EH (cell line): Measurements from ENCODE around the gene ACSBG1.

Experiments used
- DNase-seq: peaks from one replicate; pipeline ENCODE4 v3.0.0-alpha.2; 2015; ENCODE audit warnings: low read depth

ACSBG1 gene

DNA sequence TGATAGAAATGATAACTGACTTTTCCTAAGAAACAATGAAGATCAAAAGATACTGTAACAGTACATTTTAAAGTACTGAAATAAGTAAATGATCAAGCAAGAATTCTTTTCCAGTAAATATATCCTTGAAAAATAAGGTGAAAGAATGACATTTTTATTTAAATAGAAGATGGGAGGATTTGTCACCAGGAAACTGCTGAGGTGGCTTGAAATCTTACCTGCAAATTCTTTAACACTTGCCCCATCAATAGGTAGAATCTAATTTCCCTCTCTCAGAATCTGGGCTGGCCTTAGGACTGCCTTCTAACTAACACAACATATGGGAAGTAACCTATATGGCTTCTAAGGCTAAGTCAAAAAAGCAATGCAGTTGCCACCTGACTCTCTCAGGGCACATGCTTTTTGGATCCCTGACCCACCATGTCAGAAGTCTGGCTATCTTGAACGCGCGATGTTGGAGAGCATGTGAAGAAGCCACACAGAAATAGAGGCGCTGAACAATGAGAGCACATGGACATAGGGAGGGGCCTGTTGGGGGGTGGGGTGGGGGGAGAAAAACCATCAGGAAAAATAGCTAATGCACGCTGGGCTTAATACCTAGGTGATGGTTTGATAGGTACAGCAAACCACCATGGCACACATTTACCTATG is 11.5 kb downstream of the ACSBG1 start:
- DNase-seq: no peak

DNA sequence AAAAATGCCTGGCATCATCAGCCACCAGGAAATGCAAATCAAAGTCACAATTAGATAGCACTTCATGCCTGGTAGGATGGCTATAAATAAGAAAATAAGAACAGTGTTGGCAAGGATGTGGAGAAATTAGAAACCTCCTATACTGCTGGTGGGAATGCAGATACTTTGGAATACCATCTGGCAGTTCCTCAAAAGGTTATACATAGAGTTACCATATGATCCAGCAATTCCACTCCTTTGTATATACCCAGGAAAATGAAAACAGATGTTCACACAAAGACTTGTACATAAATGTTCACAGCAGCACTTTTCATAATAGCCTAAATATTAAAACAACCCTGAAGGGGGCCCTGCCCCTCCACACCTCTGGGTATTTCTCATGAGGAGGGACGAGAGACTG is 13.7 kb downstream of the ACSBG1 start:
- DNase-seq: no peak

DNA sequence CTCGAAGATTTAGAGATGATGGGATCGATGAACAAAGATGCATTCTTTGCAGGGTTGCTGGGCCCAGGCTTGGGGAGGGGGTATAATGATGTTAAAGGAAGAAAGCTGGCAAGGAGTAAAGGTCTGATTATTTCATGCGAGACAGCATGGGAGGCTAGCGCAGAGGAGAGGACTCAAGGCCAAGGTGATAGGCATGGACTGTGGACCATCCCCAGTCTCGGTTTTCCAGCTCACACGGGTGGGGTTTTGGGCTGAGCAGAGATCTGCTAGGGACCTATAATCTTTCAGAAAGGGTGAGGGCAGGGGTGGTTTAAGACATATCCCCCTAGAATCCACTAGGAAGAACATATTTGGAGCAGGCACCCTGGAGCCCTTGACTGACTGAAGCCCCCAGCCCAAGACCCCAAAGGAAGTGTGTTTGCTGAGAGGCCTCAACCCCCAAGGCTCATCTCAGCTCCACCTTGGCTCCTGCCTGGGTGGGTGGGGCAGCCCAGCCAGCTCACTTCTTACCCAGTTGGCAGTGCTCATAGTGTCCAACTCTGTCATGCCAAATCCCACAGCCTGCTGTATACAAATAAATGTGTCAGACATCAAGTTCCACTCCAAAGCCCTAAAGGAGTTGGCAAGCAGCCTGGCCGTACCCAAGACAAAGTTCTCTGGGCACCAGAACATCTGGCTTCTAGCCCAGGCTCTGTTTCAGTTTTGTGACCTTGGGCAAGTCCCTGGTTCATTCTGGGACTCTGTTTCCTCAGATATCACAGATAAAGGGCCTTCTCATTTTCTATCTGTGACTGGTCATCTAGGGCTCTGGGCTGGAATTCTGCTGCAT is 17.9 kb downstream of the ACSBG1 start:
- DNase-seq: peak; percentile 39

DNA sequence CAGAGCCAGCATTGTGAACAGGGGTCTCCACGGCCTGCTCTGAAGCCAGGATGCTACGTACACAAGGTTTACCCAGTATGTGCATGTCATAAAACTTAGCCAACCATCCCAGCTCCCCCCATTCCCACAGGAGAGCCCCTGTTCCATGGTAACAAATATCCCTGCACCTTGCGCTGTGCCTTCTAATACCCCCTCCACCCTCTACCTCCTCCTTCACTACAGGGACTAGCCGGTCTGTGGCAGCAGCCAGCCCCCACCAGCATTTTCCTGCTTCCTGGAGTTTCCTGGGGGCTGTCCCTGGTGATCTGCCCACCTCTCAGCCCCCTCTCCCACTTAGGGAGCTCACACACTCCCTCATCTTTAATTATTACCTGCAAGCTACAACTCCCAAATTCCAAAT is 20.4 kb downstream of the ACSBG1 start:
- no peak for DNase-seq

DNA sequence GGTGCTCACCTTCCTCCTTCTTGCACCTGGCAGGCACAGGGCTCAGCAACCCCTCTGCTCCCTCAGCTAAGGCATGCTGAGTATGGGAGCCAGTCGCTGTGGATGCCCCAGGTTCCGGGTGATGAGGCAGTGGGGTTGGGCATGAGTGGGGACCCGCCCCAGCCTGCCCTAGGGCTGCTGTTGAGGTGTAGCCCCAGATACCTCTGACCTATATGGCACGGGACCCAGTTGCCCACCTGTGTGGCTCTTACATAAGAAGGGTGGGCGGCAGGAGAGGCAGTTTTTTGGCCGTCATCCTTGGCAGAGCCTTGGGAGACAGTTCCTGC is 21.0 kb downstream of the ACSBG1 start:
- no peak for DNase-seq

DNA sequence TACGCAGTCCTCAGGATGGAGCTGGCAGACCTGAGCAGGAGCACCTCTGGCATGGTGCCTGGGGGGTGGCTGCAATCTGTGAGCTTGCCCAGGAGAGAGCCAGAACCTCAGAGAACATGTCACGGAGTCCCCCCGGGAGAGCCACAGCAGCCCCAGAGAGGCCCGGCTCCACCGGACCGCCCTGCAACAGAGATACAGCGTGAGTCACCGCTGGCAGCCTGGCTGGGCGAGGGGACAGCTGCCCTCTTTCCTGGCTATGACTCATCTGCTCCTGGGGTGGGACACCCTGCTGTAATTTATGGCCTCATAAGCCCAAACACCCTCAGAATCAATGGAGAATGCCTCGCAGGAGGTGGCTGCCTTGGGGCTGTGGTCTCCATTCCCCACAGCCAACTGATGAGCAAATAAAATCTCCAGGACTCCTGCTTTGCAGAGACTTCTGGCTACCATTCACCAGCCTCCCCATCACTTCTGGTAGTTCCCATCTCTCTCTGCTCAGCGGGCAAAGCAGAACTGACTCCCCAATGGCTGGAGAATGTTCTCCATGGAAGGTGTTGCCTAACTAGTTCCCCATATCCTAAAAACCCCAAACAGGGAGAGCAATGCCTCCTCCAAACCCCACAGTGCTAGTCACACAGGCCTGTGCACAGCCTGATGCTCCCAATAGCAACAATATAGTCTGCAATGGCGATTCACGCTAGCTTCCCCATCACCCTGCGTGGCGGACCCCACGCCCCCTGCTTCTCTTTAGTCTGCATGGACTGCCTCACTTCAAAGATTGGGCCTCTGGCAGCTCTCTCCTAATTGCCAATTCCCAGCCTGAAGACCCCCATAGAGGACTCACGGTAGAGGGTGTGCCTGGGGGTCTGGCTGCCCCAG is 21.6 kb downstream of the ACSBG1 start:
- DNase-seq: peak; percentile 89

DNA sequence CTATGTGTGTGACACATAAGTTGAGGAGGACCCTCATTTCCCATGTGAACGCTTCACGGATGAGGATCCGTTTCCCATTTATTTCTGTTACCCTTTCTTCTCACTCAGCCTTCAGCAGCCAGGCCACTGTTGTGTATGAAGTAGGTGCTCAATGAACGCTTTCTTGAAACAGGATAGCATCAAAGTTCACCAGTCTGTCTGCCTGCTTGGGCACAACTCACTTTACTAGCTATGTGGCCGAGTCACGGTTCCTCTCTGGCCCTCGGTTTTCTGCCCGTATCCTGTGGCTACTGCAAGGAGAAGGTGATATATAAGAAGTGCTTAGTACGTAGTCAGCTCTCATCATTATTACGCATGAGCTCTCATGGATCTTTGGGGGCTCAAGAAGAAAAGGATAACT is 22.4 kb downstream of the ACSBG1 start:
- no peak for DNase-seq

DNA sequence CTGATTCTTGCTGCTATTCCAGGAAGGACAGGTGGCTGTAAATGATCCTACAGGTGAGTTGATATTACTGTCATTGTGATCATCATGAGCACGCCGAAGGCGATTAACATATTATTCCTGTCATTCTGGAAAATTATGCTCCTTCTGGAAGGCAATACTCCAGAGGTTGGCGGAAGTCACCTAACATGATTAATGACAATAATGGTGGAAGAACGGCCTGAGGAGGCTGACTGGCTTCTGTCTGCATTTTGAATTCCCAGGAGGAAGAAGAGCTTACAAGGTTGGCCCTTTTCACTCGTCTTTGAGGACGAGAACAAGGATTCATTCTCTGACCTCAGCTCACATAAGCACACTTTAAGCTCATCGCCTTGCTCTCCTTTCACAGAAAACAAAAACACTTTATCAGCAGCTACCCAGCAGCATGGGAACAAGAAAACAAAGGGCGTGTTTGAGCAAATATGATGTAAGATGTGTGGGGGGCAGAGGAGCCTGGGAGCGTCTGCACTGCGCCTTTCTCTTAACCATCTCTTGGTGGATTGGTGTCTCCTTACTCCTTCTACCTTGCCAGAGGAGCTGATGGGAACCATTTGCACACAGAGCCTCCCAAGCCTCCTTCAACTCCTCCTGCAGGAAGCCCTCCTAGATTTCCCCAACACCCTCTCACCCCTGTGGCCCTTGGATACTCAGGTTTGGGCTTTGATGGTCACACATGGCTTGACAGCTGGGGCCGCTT is 23.0 kb downstream of the ACSBG1 start:
- no peak for DNase-seq

DNA sequence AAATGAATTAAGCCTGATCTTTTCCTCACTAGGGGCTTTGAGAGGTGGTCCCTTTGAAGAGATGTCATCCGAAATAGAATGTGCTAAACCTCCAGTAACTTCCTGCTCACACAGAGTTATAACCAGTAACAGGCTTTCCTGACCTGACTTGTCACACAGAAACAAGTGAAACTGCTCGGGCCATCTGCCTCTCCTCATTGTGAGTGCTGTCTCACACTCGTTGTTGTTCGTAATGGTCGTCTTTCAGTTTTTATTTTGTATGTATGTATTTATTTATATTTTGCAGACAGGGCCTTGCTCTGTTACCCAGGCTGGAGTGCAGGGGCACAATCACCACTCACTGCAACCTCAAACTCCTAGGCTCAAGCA is 24.0 kb downstream of the ACSBG1 start:
- no peak for DNase-seq

DNA sequence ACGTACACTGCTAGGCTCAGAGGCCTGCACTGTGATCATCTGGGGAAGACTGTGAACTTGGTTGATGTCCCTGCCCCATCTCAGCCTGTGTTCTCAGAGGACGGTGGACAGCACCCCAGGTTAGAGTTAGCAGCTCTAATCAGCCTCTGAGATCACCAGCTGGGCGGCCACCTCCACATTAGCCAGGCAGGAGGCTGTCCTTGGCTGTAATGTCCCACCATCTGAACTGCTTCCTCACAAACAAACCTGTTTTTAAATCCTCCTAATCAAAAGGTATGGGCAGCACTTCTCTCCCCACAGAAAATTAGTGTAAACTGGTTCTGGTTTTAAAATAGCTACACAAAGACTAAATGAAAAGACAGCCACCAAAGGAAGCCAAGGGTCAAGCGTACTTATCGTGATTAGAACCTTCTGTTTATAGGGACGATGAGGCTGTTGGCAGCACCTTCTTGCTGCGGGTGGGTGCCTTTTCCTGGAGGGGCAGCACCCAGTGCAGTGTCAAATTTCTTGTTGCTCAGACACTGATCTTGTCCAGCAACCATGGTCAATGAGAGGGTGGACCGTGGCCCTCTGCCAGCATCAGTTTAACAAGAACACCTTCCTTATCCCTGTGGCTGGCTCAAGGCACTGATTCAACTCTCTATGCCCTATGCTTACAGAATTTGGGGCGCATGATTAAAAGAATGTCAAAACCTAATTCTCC is 24.6 kb downstream of the ACSBG1 start:
- no peak for DNase-seq

DNA sequence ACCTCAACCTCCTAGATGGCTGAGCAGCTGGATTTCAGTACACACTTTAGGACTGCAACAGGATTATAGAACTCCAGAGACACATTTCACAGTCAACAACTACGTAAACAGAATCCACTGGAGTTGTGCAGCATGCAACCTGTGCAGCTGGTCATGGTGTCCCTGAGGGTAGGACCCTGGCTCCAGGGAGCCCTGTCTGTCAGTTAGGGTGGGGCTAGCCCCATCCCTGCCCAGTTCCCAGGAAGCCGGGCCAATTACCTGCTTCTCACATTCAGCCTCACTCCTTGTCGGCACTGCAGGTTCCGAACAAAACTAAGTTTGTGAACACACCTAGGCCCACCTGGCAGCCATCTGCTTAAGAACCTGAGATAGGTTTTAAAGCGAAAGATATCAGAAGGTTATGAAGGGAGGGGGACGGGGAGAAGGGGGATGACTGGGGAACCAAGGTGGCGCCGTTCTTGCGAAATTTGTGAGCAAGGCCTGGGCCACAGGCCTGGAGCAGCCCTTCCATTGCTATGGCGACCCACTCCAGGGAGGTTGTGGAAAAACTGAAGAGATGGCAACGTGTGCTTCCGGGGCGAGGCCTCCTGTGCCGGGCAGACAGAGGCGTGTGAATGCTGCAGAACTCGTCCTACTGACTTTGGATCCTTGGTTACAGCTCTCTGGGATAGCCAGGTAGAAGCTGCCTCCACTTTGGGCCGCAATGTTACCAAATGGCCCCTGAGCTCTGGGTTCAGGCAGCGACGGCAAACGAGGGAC is 25.3 kb downstream of the ACSBG1 start:
- no peak for DNase-seq

DNA sequence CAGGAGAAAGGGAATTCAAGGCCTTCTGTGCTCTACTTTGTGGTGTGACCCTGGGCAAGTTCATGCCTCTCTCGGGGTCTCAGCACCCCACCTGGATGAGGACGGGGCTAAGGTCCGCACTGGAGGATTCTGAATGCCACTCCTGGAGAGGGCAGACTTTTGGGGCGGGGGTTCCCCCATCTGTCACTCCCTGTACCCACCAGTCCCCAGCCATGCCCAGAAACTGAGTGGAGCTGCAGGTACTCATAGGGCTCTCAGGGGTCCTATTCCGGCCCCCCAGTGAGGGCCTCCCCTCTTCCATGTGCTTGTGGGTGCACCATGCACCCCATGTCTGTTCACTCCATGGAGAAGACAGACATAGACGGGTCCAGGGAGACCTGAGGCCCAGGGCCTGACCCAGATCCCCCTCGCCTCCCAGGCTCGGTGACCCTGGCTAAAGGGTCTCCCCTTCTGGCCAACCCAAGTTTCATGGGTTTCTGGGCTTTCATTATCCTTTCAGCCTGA is 26.0 kb downstream of the ACSBG1 start:
- no peak for DNase-seq

DNA sequence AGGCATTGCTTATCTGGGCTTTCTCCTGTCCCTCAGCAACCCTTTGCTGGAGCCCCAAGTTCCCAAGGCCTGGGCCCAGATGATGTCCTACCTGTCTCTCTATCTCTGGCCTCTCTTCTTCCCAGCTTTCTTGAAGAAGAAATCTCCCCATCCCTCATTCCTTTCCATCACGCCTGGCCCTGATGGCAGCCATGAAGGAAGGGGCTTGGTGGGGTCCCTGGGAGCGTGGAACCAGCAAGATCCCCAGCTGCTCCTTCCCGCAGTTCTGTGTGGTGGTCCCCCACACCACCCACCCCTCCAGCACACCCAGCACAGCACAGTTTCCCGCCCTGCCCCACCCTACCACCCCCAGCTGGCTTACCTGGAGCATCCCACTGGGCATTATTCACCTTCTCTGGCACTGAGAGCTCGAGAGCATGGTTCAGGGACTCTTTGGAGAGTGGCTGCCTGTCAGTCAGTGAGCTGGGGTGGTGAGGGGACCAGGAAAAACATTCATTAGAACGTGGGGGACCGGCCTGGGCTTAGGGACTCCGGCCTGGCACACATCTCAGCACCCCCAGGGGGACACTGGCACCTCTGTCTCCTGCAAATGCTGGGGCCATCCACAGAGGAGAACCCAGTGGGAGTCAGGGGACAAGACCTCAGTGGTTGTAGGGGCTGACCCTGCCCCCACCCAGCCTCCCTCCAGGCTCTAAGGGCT is 26.6 kb downstream of the ACSBG1 start:
- DNase-seq: no peak

DNA sequence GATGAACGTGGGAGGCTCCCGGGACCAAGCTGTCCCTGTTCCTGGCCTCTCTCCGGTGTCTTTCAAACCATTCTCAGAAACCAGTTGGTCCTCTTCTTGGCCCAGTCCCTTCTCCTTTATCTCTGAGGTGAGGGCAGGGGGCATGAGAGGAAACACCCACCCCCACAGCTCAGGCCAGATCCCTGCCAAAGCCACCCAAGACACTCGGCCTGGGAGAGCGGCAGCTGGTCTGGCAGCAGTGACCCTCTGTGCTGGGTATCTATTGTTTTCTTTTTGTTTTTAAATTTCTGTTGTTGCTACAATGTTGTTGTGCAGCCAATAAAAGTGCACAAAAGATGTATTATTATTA is 27.3 kb downstream of the ACSBG1 start:
- no peak for DNase-seq

DNA sequence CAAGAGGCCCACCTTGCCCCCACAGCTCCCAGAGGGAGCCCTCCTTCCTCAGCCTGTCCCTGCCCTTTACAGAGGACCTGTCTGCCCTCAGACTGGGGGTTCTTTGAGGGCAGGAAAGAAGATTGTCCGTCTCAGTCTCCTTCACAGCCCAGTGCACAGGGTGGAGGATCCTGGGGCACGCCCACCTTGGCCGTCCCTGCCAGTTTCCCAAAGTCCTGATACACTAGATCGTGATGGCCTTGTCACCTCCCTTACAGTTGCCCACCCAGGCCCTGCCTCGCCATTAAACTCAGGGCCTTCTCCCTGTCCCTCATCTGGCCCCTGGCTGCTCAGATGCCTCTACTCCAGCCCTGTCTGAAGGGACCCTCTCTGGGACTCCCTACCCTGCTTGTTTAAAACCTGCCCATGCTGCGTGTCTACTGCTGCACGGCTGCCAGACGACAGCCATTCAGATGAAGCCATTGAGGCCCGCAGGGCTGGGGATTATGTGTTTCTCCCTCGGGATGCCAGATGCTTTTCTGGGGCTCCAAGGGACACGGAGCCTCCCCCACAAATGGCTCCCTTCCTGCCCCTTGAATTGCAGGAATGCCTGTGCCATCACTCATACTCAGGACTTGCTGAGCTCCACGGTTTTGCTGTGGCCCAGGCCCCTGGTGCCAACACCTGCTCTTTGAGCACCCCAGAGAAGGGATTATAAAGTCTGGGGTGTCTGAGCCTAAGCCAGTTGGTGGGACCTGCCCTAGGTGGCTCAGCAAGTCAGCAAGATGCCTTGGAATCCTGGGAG is 27.8 kb downstream of the ACSBG1 start:
- peak; percentile 77 for DNase-seq

DNA sequence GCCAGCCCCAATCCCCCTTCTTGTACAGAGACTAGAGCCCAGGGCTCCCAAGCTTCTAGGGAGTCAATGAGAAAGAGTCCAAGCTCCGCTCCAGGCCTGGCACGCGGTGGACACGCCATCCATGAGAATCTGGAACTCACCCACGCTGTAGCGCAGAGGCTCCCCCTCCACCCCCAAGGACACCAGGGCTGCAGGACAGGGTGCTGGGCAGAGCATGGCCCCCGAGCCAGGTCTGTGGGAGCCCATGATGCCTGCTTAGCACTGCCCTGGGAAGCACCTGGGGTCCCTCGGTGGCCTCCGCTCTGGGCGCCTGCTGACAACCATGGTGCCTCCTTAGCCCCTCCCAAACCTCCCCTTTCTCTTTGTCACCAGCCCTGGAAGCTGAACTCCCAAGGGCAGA is 28.5 kb downstream of the ACSBG1 start:
- no peak for DNase-seq

DNA sequence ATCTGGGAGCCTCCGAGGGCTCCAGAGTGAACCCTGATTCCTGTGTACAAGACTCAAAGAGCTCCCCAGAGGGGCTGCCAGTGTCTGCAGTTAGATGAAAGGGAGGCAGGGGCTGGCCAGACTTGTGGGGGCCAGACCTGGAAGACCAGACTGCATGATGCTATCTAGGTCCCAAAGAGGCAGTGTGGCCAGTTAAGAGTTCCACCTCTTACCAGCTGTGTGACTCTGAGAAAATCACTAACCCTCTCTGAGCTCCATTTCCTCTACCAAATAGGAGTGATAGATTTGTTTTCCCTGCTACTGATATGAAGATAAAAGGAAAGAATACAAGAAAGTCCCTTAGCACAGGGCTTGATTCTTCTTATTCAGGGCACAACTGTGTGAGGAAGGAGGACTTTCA is 29.0 kb downstream of the ACSBG1 start:
- no peak for DNase-seq

DNA sequence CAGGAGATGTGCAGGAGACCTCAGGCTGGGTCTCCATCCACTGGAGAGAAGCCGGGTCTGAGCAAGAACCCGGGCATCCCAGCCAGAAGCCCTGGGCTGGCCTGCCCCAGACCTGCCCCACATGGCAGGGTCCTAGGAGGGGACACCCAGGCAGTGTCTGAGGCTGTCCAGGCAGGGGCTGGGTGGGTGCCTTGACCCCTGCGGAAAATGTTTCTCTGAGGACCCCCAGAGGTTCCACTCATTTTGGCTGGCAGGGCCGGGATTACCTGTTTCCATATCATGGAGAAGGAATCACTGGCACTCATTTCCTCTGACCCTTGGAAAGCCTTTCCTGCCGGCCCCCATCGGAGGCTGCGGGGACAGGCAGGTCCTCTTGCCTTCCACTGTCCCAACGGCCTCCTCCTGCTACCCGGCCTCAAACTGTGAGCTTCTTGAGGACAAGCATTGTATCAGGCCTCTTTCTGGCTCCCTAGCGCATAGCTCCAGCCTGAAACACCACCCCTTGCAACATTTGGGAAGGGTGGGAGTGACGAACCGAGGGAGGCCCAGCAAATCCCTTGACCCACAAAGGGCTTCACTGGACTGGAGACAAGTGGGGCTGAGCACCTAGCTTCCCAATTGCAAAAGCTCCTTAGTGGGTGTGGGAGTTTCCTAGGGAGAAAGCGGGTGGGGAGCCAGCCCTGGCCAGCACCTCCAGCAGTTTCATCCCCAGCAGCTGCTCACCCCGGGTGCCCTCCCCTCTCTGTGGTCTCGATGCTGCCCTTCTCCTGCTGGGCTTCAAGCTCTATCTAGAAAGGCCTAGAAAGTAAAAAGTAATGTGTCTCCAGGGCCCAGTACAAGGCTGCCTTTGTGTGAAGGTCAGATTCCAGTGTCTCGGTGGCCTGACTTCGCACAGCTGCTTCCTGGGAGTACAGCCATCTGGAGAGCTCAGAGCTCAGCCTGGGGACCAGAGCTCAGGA is 29.7 kb downstream of the ACSBG1 start:
- DNase-seq: no peak
